NCI-H1105 (cell line): Measurements from ENCODE around the gene KCNA1.
"Not testable (repeated sequence)": the region's sequence is repeated elsewhere in the genome, so short reads cannot be mapped to it uniquely, and the experiment has no call there.

Experiments
- DNase-seq: peaks from one replicate; lab custom pipeline; 2025; lab: John Stamatoyannopoulos, UW

Gene KCNA1

DNA sequence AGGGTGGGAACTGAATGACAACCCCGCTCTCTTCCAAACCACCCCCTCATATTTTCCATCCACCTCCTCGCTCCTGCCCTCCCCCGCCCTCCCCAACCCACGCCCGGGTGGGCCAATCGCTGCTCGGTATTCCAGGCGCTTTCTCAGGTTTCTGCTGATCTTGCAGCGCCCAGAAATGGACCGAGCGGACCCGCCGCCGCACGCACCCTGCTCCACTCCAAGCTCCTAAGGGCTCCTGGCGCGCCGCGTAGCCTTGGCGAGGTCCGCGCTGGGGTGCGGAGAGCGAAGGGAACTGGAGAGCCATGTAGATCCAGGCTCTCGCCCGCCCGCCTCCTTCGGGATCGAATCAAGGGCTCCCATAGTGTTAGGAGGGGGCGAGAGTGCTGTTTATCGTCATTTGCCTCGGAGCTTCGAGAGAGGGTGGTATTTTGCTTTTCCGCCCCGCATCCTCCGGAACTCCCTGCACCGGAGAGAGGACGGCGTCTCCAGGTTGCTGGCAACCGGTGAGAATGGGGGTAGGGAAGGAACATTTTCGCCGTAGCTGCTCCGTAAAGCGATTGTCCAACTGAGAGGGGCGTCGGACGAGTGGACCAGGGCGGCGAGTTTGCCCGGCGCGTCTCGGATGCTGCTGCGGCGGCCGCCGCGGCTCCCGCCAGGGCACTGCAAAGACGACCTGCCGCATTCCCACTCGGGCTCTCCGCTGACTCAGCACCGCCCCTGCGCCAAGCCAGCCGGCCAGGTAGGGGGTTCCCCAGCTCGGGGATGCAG is at the start of gene KCNA1:
TSS of gene KCNA1 (plus strand) at position 172 of the 768 bp plus-strand sequence. CDS start 1,474 bp downstream, outside the sequence.
- peak; percentile 35 for DNase-seq

GRCh38 chr12:4860741-4861140 is 49.0 kb upstream of the KCNA1 start:
- no peak for DNase-seq

GRCh38 chr12:4862809-4863208 is 46.9 kb upstream of the KCNA1 start:
- no peak for DNase-seq

DNA sequence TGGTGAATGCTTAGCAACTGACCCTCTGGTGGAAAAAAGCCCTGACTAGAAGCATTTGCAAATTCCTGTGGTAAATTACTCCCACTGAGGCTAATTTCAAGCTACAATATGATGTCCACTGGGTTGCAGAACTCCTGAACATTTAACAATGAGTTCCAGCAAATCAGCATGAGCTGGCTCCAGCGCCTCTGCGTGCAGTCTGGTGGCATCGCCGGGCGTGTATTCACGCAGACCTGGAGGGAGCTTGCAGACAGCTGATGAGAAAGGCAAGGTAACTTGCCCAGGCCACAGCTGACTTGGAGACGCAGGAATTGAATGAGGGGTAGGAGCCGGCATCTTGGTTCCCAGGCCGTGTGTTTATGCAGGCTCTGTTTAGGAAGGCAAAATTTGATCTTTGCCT is 45.1 kb upstream of the KCNA1 start:
- DNase-seq = no peak

GRCh38 chr12:4865246-4865645 is 44.5 kb upstream of the KCNA1 start:
- no peak for DNase-seq

GRCh38 chr12:4866299-4866698 is 43.4 kb upstream of the KCNA1 start:
- no peak for DNase-seq

- DNase-seq = no peak
Measured at GRCh38 chr12:4867384-4867783, 42.3 kb upstream of the KCNA1 start.

- DNase-seq = no peak
Measured at GRCh38 chr12:4870423-4870822, 39.3 kb upstream of the KCNA1 start.

GRCh38 chr12:4871514-4871913 is 38.2 kb upstream of the KCNA1 start:
- DNase-seq = no peak

- DNase-seq = no peak
Measured at GRCh38 chr12:4873947-4874346, 35.8 kb upstream of the KCNA1 start.

GRCh38 chr12:4874671-4875070 is 35.0 kb upstream of the KCNA1 start:
- DNase-seq = no peak

GRCh38 chr12:4879481-4879880 is 30.2 kb upstream of the KCNA1 start:
- not testable (repeated sequence) for DNase-seq

- no peak for DNase-seq
Measured at GRCh38 chr12:4881266-4882064, 28.2 kb upstream of the KCNA1 start.

DNA sequence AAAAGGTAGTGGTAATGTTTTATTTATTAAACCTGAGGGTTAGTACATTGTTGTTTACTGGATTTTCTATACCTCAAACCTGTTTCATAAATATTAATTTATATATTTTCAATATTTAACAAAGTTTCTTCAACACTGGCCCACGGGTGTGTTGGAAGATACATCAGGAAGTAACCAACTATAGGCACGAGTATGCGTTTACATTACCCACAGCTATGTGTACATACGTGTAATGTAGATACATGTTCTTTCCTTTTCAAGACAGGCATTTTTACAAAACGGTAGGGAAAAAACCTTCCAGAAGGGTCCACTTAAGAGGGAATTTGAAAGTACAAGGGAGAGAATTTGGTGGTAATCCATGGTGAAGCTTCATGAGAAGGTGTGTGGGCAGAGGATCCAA is 17.8 kb upstream of the KCNA1 start:
- DNase-seq = no peak

DNA sequence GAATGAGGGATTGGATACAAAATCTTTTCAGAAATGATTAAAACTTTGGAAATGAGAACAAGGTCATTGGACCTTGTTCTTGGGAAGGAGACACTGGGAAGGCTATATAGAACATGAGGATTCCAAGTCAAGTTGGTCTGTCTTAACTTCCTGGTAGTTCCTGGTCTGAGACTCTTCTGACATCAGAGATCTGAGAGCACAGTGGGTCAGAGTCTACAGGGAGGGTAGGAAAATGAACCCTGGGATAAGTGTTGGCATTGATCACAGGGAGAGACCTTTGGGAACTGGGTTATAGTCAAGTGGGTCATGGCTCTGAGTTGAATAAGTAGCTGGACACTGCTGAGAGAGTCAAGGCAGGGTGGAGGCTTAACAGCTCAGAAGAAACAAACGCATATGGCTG is 17.3 kb upstream of the KCNA1 start:
- DNase-seq = no peak

GRCh38 chr12:4894019-4894418 is 15.7 kb upstream of the KCNA1 start:
- DNase-seq = no peak

DNA sequence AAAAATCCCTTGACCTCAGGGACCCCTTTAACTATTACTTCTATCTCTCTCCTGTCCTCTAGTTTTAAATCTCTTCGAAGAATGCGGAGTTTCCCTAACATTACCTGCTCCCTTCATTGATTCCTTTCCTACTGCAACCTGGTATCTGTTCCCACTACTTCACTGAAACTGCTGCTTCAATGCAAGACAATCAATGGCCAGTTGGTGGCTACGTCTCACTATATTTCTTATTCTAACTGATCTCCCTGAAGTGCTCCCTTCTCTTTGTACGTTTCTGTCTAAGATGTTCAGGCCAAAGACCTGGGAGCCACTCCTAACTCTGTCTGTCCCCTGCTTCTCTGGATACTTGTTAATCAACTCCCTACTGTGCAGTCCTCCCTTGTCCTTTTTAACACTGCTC is 10.3 kb upstream of the KCNA1 start:
- DNase-seq = no peak

DNA sequence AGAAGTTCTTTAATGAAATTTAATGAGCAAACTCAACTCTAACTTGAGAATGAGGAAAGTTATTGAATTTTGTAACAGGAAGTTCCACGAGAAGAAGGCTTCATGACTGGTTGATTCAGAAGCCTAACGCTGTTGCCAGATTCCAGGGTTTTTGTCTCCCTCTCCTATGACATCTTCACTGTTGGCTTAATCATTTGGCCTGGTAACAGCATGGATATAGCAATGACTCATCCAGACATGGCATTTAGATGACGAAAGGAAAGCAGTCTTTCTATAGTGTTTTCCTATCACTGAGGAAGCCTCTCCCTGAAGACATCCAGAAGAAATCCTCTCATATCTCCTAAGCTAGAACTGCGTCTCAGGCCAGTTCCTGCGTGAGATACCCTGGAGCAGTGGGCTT is 9.4 kb upstream of the KCNA1 start:
- no peak for DNase-seq

DNA sequence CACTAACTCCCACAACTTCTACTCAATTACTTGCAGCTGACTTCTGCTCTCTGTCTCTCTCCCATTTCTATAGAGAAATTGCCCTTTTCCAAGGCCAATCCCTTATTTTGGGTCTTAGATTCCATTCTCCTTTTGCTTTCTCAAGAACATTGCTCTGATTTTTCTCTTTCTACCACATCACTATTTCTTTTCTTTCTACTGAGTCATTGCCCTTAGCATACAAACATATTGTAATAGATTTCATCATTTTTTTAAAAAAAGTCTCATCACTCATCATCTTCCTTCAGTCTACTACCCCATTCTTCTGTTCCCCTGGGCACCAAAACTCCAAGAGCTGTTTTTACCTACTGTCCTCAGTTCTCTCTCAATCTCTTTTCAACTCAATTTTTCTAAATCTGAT is 4.4 kb upstream of the KCNA1 start:
- DNase-seq = no peak

- DNase-seq = peak; percentile 71
Measured at GRCh38 chr12:4908684-4909409, 858 bp upstream of the KCNA1 start.

GRCh38 chr12:4909410-4909733 is 333 bp upstream of the KCNA1 start:
- DNase-seq = no peak

DNA sequence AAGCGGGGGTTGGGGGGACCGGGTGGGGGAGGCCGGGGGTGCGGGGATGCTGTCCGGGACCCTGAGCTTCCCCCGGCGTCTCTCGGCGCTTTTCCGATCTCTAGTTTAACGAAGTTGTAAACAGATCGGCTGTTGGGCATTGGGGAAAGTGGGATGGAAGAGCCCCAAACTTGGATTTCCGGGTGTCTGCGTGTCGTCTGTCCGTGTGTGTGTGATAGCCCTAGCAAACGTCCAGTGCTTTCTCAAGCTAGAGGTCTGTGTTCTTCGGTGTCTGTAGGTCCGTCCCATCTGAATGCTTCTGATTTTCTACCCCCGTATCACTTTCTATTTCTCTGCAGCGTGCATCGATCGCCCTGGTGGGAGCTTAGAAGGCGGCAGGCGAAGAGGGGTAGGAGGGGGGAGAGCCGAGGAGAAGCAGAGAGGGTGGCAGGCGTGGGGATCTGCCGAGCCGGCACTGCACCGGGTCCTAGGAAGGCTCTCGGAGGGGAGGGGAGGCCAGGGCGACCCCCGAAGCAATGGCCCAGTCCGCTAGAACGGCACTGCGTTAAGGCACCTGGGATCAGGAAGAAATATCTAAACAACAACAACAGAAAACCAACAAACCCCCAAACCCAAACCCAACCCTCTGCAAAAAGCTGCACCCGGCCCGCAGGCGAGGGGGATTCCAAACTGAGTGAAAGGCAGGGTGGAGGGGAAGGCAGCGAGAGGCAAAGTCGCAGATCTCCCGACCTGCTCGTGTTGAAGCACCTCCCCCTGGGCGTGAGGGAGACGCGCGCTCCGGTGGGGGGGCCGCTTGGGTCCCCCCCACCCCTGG is 1.0 kb downstream of the KCNA1 start:
- DNase-seq = no peak
